H1 (cell line): Measurements from ENCODE around the gene INHBB. TPM values are rescaled to one million over a fixed set of nuclear protein-coding genes. Genes with fewer than 3 reads are reported as not detected.

Experiments
- CTCF ChIA-PET: fragments of 300-600 bp; sonication (Branson Sonifier 250); formaldehyde crosslinking; loops from one replicate; lab custom pipeline; 2021; ENCODE audit not compliant: partially characterized antibody; lab: Charles Lee
- POLR2A ChIA-PET: fragments of 300-600 bp; sonication (Branson Sonifier 250); formaldehyde crosslinking; loops from one replicate; lab custom pipeline; 2021; ENCODE audit warnings: inconsistent platforms; ENCODE audit not compliant: partially characterized antibody; lab: Charles Lee
- DNase-seq, 2 experiments: peaks; one replicate each; pipeline versions ENCODE4 v3.0.0 to v3.0.0-alpha.2; 2010 to 2022; ENCODE audit warnings: low spot score in 2 of 2, low read depth in 1 of 2, mixed read lengths in 1 of 2
- FAIRE-seq: peaks from 2 replicates; lab custom pipeline; 2011; peaks lifted over from hg19 to GRCh38; lab: Jason Lieb, UNC
- H2AFZ ChIP-seq: 2 replicates; pipeline ENCODE4 v1.8.1; 2012; ENCODE audit warnings: low read length, inconsistent platforms
- H2AK5ac ChIP-seq: 2 replicates; pipeline ENCODE4 v1.6.1; 2013; ENCODE audit warnings: low read depth, low read length
- H2BK120ac ChIP-seq: replicated peaks from 2 replicates; pipeline ENCODE3; 2013; ENCODE audit warnings: low read depth, low read length, inconsistent platforms
- H2BK12ac ChIP-seq: 2 replicates; pipeline ENCODE4 v1.6.1; 2013; ENCODE audit warnings: low read depth, low read length
- H2BK15ac ChIP-seq: 2 replicates; pipeline ENCODE4 v1.6.1; 2013; ENCODE audit warnings: low read length
- H2BK20ac ChIP-seq: 2 replicates; pipeline ENCODE4 v1.6.1; 2013; ENCODE audit warnings: low read length
- H2BK5ac ChIP-seq: 2 replicates; pipeline ENCODE4 v1.6.1; 2013; ENCODE audit warnings: low read depth, low read length
- H3K14ac ChIP-seq: 2 replicates; pipeline ENCODE4 v1.6.1; 2013; ENCODE audit warnings: inconsistent platforms; ENCODE audit not compliant: insufficient read length
- H3K18ac ChIP-seq: 2 replicates; pipeline ENCODE4 v1.6.1; 2013; ENCODE audit warnings: low read length; ENCODE audit errors: extremely low read depth
- H3K23ac ChIP-seq: 2 replicates; pipeline ENCODE4 v1.6.1; 2013; ENCODE audit warnings: inconsistent platforms; ENCODE audit not compliant: insufficient read length
- H3K23me2 ChIP-seq: 2 replicates; pipeline ENCODE4 v1.6.1; 2013; ENCODE audit warnings: low read depth, low read length
- H3K27ac ChIP-seq: 2 replicates; pipeline ENCODE4 v1.6.1; 2011; ENCODE audit warnings: low read depth, low read length, inconsistent platforms
- H3K27me3 ChIP-seq, 4 experiments: replicated peaks in 1 of 4; 1 replicate in 1 of 4; 2 replicates in 3 of 4; pipeline versions ENCODE4 v1.6.1 to v1.8.1; 2011 to 2013; ENCODE audit warnings: low read length in 3 of 4, mild to moderate bottlenecking in 3 of 4, inconsistent platforms in 2 of 4, mixed read lengths in 2 of 4, moderate library complexity in 1 of 4; ENCODE audit not compliant: control insufficient read depth in 3 of 4, insufficient read depth in 3 of 4; ENCODE audit errors: extremely low read depth in 1 of 4
- H3K36me3 ChIP-seq, 4 experiments: 2 replicates each; pipeline versions ENCODE4 v1.6.1 to v1.8.1; 2011 to 2013; ENCODE audit warnings: mild to moderate bottlenecking in 4 of 4, low read length in 3 of 4, moderate library complexity in 2 of 4, control low read depth in 1 of 4, inconsistent platforms in 1 of 4; ENCODE audit not compliant: insufficient read depth in 4 of 4, control insufficient read depth in 2 of 4
- H3K4ac ChIP-seq: replicated peaks from 2 replicates; pipeline ENCODE3; 2013; ENCODE audit warnings: low read length, low read depth, mixed read lengths, inconsistent platforms; ENCODE audit not compliant: insufficient read length
- H3K4me1 ChIP-seq, 4 experiments: replicated peaks in 1 of 4; 1 replicate in 1 of 4; 2 replicates in 3 of 4; pipeline versions ENCODE4 v1.6.1 to v1.8.1; 2011 to 2013; ENCODE audit warnings: low read length in 3 of 4, inconsistent platforms in 2 of 4, mixed read lengths in 1 of 4; ENCODE audit not compliant: insufficient read depth in 4 of 4, control insufficient read depth in 3 of 4
- H3K4me2 ChIP-seq, 2 experiments: 2 replicates each; pipeline versions ENCODE4 v1.6.1 to v1.8.1; 2011 to 2013; ENCODE audit warnings: low read depth in 2 of 2, low read length in 2 of 2, control low read depth in 1 of 2, inconsistent platforms in 1 of 2, mild to moderate bottlenecking in 1 of 2; ENCODE audit not compliant: insufficient read depth in 1 of 2
- H3K4me3 ChIP-seq, 4 experiments: fragments of 200-600, 300-600 bp in 1 of 4; sonication (generic), shearing (Covaris generic), sonication (Bioruptor Twin) in 1 of 4; 2 replicates each; pipeline versions ENCODE4 v1.5.1 to v1.8.1; 2011 to 2016; ENCODE audit warnings: low read length in 4 of 4, low read depth in 3 of 4, control low read depth in 2 of 4, inconsistent platforms in 2 of 4, mild to moderate bottlenecking in 2 of 4, mixed read lengths in 1 of 4, moderate library complexity in 1 of 4; ENCODE audit not compliant: insufficient read depth in 2 of 4; ENCODE audit errors: extremely low read depth in 1 of 4
- H3K56ac ChIP-seq: replicated peaks from 2 replicates; pipeline ENCODE3; 2013; ENCODE audit warnings: low read depth, mild to moderate bottlenecking, mixed read lengths, low read length, inconsistent platforms; ENCODE audit not compliant: insufficient read length
- H3K79me1 ChIP-seq: 2 replicates; pipeline ENCODE4 v1.6.1; 2013; ENCODE audit warnings: low read depth, low read length, control low read depth
- H3K79me2 ChIP-seq, 2 experiments: 2 replicates each; pipeline versions ENCODE4 v1.6.1 to v1.8.1; 2012 to 2013; ENCODE audit warnings: low read length in 2 of 2, mild to moderate bottlenecking in 2 of 2, inconsistent platforms in 1 of 2; ENCODE audit not compliant: insufficient read depth in 2 of 2, control insufficient read depth in 1 of 2
- H3K9ac ChIP-seq, 4 experiments: replicated peaks in 1 of 4; 1 replicate in 1 of 4; 2 replicates in 3 of 4; pipeline versions ENCODE4 v1.6.1 to v1.8.1; 2011 to 2013; ENCODE audit warnings: low read depth in 3 of 4, low read length in 3 of 4, control low read depth in 2 of 4, mild to moderate bottlenecking in 2 of 4, moderate library complexity in 2 of 4, inconsistent platforms in 1 of 4; ENCODE audit errors: extremely low read depth in 1 of 4
- H3K9me3 ChIP-seq, 2 experiments: 2 replicates each; pipeline versions ENCODE4 v1.6.1 to v1.8.1; 2012 to 2013; ENCODE audit warnings: mild to moderate bottlenecking in 2 of 2, moderate library complexity in 2 of 2, control low read depth in 1 of 2, inconsistent platforms in 1 of 2, low read depth in 1 of 2, low read length in 1 of 2, mixed read lengths in 1 of 2; ENCODE audit not compliant: insufficient read depth in 2 of 2
- H4K20me1 ChIP-seq, 2 experiments: replicated peaks in 1 of 2; 2 replicates each; pipeline versions ENCODE3 to v1.8.1; 2011 to 2013; ENCODE audit warnings: inconsistent platforms in 2 of 2, low read length in 2 of 2, mild to moderate bottlenecking in 1 of 2; ENCODE audit not compliant: insufficient read depth in 2 of 2, control insufficient read depth in 1 of 2
- H4K5ac ChIP-seq: 2 replicates; pipeline ENCODE4 v1.6.1; 2013; ENCODE audit warnings: low read length, low read depth, mixed read lengths, inconsistent platforms; ENCODE audit not compliant: insufficient read length
- H4K8ac ChIP-seq: 2 replicates; pipeline ENCODE4 v1.8.0; 2013; ENCODE audit warnings: mild to moderate bottlenecking, moderate library complexity, low read length, inconsistent platforms; ENCODE audit not compliant: insufficient read depth; ENCODE audit errors: extremely low read depth
- H4K91ac ChIP-seq: replicated peaks from 2 replicates; pipeline ENCODE3; 2013; ENCODE audit warnings: low read length, mixed read lengths, inconsistent platforms; ENCODE audit not compliant: insufficient read length
- BCL11A ChIP-seq, 2 experiments: IDR thresholded peaks; one replicate each; pipeline ENCODE4 v1.6.1; 2011; ENCODE audit warnings: low read depth in 2 of 2, low read length in 2 of 2, mild to moderate bottlenecking in 2 of 2
- EGR1 ChIP-seq: IDR thresholded peaks from 2 replicates; pipeline ENCODE4 v1.6.1; 2011; ENCODE audit warnings: low read depth, low read length, borderline replicate concordance
- EZH2 ChIP-seq: fragments of 200-600 bp; sonication (generic); IDR thresholded peaks from 2 replicates; pipeline ENCODE4 v1.7.1; 2012; ENCODE audit warnings: low read depth, mild to moderate bottlenecking, moderate library complexity, low read length, inconsistent platforms; ENCODE audit not compliant: severe bottlenecking
- WGBS, 2 experiments: shearing (Covaris generic) in 1 of 2; methylation state at CpG; one replicate each; pipeline versions ENCODE4 v1.1.6 to v1.1.7; 2013 to 2015; ENCODE audit warnings: low lambda C conversion rate in 2 of 2, mixed read lengths in 2 of 2, inconsistent platforms in 1 of 2, low coverage in 1 of 2, missing lambda C conversion rate in 1 of 2; ENCODE audit not compliant: insufficient replicate concordance in 2 of 2, insufficient coverage in 1 of 2, insufficient read length in 1 of 2; ENCODE audit errors: extremely low coverage in 1 of 2, missing lambda C conversion rate in 1 of 2; 5-methylcytosine and 5-hydroxymethylcytosine counted together
- polyA plus RNA-seq, 7 experiments: library from polyadenylated mRNA; depleted of rRNA in 3 of 7; stranded (reverse) in 5 of 7; unstranded in 2 of 7; fragments of >200 nt in 5 of 7; fragments of 200-250 nt in 2 of 7; gene quantifications; 1 replicate in 5 of 7; 2 replicates in 1 of 7; 4 replicates in 1 of 7; pipeline versions ENCODE4 v1.2.1 to v1.2.3, GENCODE V29; 2011 to 2013; ENCODE audit warnings: missing spikeins in 2 of 7, mixed read lengths in 2 of 7
- total RNA-seq: library from RNA; stranded (reverse); fragmentation: NEBNext Ultra II Directional; extraction: Animal tissue kit (Norgen Biotek cat#: 25700); gene quantifications from 2 replicates; pipeline ENCODE4 v1.2.1, GENCODE V29; 2021

The INHBB gene
- total and polyA plus RNA-seq, 2 of the 8 experiments (the other 6 are each of a cell fraction or from before 2014, with no cell fraction given), result 0.30 to 0.32 TPM

DNA sequence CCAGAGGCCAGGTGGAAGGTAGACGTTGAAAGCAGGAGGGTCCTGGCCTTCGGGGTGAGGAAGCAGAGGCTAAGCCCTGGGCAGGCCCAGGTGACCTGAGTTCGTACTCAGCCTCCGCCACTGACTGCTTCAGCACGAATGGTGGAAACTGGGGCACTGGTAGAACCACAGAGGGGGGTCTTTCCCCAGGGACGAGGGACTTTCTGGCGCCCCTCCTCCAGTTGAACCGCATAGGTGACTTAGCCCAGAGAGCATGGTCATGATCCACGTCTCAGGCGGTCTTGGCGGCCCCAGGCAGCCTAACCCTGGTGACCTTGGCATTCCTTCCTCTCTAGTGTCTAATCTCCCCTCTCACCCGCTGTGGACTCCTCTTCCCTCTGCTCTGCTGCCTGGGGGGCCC, 30.2 kb downstream of the INHBB start:
- Histone ChIP-seq H3K27me3 (peaks cover 0 to 38% (median 19%) of the 10 kb centered on the region in 4 experiments; a peak in 5 of 7 replicates), H2BK5ac (no peak overlapping the region), H4K8ac (no peak overlapping the region; the same call in 1 of the 2 replicates), H4K91ac (peak overlapping the region; percentile 23), H2BK12ac (peak overlapping the region; percentile 4; the same call in 1 of the 2 replicates), H3K9me3 (no peaks in the 10 kb centered on the region), H3K18ac (no peak overlapping the region; the same call in 1 of the 2 replicates), H3K9ac (no peak overlapping the region), H3K79me1 (no peaks in the 10 kb centered on the region), H2BK120ac (no peak overlapping the region), H3K79me2 (no peaks in the 10 kb centered on the region), H3K4ac (no peak overlapping the region), H4K5ac (no peak overlapping the region), H3K56ac (no peak overlapping the region), H3K23ac (no peak overlapping the region), H2BK15ac (no peak overlapping the region), H3K36me3 (no peaks in the 10 kb centered on the region), H3K4me1 (peaks cover 18 to 31% (median 25%) of the 10 kb centered on the region in 4 experiments), H3K23me2 (peaks cover 5% of the 10 kb centered on the region), H2BK20ac (no peak overlapping the region), H3K27ac (no peak overlapping the region), H2AK5ac (no peak overlapping the region), H4K20me1 (peaks cover 0 to 3% of the 10 kb centered on the region in 2 experiments), H3K14ac (no peak overlapping the region), H3K4me2 (no peak overlapping the region), H3K4me3 (no peak overlapping the region), H2AFZ (no peak overlapping the region)
- DNase-seq (no peak), FAIRE-seq (no peak)
- CTCF ChIA-PET, result interaction anchor here (0.7 to 1.1 kb wide), 4 partner anchors 55 to 293 kb away, joined by 3 to 4 read pairs (median 3); no protein-coding TSS in a partner anchor
- TF ChIP-seq EZH2, result no peak
- no peak for TF ChIP-seq EGR1
- TF ChIP-seq BCL11A (IDR thresholded peaks at IDR 0.05; ENCODE audit: low read depth in 2 of 2, low read length in 2 of 2), result no peak
- 84% methylated on average over 12 of the region's 12 CpGs; no CpG with 5 or more reads in 1 of the 2 experiments for WGBS, 2 experiments
- POLR2A ChIA-PET, result interaction anchor here (0.5 kb wide), 1 partner anchor 619 kb away, joined by 3 read pairs; no protein-coding TSS in a partner anchor
